ENCODE measurements around the gene ING1. TPM values are rescaled to one million over a fixed set of nuclear protein-coding genes. Genes with fewer than 3 reads are reported as not detected.

Gene ING1
- total RNA-seq, 1 experiment from 2014 or later: 17.9 TPM

Other genes with a start within 250 kb of the ING1 start
- 22.9 and 27.9 TPM in 2 replicates for gene RAB20, start 152.0 kb upstream of the ING1 start, total RNA-seq (2014; rRNA removed)
- gene NAXD, start 98.2 kb upstream of the ING1 start, total RNA-seq (2014; rRNA removed): 18.7 and 19.0 TPM in 2 replicates
- gene CARS2, start 7.6 kb upstream of the ING1 start, total RNA-seq (2014; rRNA removed): 70.9 and 72.9 TPM in 2 replicates
- gene ANKRD10, start 201.4 kb downstream of the ING1 start, total RNA-seq (2014; rRNA removed): 47.1 and 60.2 TPM in 2 replicates